22Rv1 (cell line): ENCODE data around the gene PHTF2.

Experiments used
- H3K27ac ChIP-seq: fragments of 450-650 bp; 2 replicates; pipeline ENCODE4 v1.5.1; 2017
- ZFX ChIP-seq: fragments of 450-650 bp; IDR thresholded peaks from 2 replicates; pipeline ENCODE4 v1.6.1; 2017; ENCODE audit warnings: antibody characterized with exemption, borderline replicate concordance
- TF ChIP-seq, protein P1 (sequence below): fragments of 450-650 bp; IDR thresholded peaks from 2 replicates; pipeline ENCODE4 v1.5.1; 2017; ENCODE audit warnings: mild to moderate bottlenecking

Gene PHTF2

DNA sequence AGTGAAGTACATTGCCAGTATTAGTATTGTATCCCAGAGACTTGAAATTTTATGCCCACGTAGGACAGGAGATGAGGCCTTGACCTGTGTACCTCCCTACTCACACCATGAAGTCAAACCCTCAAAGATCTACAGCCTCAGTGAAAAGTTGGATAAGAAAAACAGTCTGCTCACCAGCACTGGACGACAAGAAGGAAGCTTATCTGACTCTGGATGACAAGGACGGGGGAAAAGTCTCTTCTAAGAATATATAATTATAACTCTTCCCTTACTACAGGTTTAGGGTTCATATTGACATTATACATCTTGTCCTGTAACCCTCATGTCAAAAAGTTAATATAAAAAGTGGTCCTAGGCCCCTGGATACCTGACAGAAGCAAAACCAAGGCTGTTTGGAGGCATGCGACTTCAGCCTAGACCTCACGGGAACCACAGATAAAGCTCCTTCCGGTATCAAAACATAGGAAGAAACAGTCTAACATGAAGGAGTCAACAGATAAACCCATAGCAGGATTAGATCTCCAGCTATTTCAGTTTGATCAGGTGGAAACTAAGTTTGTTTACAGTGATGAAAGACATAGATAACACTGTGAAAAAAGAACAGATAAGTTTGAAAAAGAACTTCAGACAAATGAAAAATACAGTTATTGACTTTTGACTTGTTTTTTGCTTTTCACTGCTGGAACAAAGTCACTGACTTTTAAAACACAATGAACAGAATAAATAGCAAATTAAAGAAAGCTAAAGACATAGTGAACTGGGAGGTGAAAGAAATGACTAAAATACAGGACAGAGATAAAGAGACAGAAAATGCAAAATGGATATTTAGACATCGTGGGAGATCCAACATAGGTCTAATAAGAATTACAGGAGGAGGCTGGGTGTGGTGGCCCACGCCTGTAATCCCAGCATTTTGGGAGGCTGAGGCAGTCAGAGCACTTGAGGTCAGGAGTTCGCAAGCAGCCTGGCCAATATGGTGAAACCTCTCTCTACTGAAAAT lies 145.9 kb downstream of the PHTF2 start:
- TF ChIP-seq ZFX: no peak
- TF ChIP-seq, protein P1, sequence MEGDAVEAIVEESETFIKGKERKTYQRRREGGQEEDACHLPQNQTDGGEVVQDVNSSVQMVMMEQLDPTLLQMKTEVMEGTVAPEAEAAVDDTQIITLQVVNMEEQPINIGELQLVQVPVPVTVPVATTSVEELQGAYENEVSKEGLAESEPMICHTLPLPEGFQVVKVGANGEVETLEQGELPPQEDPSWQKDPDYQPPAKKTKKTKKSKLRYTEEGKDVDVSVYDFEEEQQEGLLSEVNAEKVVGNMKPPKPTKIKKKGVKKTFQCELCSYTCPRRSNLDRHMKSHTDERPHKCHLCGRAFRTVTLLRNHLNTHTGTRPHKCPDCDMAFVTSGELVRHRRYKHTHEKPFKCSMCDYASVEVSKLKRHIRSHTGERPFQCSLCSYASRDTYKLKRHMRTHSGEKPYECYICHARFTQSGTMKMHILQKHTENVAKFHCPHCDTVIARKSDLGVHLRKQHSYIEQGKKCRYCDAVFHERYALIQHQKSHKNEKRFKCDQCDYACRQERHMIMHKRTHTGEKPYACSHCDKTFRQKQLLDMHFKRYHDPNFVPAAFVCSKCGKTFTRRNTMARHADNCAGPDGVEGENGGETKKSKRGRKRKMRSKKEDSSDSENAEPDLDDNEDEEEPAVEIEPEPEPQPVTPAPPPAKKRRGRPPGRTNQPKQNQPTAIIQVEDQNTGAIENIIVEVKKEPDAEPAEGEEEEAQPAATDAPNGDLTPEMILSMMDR: no peak
- H3K27ac ChIP-seq: no peak overlapping the region

DNA sequence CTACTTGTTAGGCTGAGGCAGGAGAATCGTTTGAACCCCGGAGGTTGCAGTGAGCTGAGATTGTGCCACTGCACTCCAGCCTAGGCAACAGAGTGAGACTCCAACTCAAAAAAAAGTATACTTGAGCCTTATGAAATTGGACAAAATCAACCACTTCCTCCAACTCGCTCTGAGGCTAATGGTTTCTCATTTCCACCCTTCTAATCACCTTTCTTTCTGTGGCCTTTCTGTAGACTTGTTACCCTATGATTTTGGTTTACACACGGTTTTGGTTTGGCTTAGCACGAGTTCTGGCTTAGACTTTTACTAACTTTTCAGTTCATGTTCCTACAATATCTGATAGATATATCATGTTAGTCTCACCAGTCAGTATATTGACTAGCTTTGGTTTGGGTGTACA lies 152.0 kb downstream of the PHTF2 start:
- TF ChIP-seq, protein P1: no peak
- TF ChIP-seq ZFX: no peak
- no peak overlapping the region for H3K27ac ChIP-seq

DNA sequence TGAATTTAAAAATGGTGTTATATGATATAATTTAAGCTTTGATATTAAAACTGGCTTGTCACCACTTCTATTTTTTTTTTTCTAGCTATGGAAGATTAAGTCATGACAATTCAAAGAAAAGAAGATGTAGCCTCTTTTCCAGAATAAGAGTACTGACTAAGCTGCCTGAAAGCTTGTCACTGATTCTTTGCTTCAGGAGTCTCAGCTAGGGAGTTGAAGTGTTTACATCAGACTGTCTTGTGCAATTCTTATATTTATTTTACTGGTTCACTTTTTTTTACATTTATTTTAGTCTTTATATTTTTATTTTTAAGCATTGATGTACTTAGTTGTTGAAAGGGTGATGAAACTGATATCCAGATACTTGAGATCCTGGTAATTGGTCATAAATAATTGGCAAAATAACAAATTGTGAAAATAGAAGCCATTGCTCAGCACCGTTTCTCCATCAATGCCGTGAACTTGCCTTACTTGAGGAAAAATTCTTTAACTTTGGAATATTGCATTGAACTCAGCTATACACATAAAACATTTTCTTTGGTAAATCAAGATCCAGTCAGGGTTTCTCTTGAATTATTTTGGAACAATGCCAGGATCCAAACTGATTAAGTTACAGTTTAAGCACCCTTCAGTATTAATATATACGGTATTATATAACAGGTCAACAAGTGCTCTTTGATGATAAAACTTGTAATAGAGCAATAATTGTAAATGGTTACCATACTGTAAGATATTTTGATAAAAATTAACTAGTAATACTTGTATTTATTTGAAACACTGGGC lies 156.4 kb downstream of the PHTF2 start:
- no peak overlapping the region for H3K27ac ChIP-seq
- TF ChIP-seq ZFX: no peak
- TF ChIP-seq, protein P1: no peak

DNA sequence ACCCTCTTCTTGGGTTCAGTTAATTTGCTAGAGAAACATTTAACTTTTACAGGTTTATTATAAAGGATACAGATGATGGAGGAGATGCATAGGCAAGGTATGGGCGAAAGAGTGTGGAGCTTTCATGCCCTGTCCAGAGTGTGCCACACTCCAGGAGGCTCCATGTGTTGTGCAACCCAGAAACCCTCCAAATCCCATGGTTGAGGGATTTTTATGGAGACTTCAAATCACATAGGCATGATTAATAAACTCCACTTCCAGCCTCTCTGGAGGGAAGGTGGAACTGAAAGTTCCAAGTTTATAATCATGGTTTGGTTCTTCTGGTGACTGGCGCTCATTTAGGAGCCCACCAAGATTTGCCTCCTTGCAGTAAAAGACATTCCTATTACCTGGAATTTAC lies 159.9 kb downstream of the PHTF2 start:
- H3K27ac ChIP-seq: no peak overlapping the region
- TF ChIP-seq, protein P1: no peak
- no peak for TF ChIP-seq ZFX

DNA sequence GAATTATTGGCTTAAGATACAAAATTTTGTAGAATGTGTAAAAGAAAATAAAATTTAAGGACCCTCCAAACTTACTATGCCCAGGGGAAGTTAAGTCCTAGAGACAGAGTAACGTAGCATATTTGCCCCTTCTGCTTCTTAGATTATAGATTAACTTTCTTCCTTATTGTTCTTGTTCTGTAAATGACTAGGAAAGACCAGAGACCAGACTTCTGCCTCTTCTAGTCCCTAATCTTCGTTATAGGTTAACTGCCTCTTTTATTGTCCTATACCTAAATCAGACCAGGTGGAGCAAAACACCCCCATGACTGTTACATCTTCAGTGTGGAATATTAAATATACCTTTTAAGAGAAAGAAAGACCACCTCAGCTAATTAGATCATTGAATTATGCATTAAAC lies 160.5 kb downstream of the PHTF2 start:
- no peak overlapping the region for H3K27ac ChIP-seq
- TF ChIP-seq, protein P1: no peak
- TF ChIP-seq ZFX: no peak

DNA sequence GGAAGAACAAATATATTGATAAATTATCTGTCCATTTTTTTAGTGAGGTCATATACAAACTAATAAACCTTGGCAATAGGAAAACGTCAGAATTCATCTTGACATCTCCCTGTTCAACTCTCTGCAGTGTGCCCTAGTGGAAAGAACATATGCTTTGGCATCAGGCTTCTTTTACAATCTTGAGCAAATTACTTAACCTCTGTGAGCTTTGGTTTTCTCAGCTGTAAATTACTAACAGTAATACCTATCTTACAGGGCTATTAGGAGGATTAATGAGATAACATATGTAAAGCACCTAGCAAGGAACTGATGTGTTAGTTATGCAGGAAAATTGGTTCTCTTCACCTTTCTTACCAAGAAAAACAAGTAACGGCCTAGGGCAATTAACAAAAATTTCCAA lies 161.8 kb downstream of the PHTF2 start:
- no peak for TF ChIP-seq ZFX
- TF ChIP-seq, protein P1: no peak
- H3K27ac ChIP-seq: no peak overlapping the region

DNA sequence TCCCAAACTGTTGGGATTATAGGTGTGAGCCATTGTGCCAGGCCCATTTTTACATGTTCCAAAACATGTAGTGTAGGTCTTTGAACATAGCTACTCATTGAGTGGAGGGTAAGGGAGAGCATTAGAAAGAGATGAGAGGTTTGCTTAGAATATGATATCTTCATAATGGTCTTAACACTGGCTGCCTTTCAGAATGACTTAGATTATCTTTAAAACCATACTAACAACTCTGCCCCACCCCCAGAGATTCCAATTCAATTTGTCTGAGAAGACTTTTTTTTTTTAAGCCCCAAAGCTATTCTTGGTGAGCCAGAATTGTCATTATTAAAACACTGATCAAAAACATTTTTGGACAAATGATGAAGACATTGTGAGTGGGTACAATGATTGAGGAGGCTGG lies 168.9 kb downstream of the PHTF2 start:
- H3K27ac ChIP-seq: no peak overlapping the region
- no peak for TF ChIP-seq ZFX
- TF ChIP-seq, protein P1: no peak
